GM18870 (cell line): ENCODE measurements around the gene TM7SF3.
"Not testable (repeated sequence)": the region's sequence is repeated elsewhere in the genome, so short reads cannot be mapped to it uniquely, and the experiment has no call there.

Experiments used
- ATAC-seq: cut with Tn5 transposase; IDR thresholded peaks from one replicate; pipeline ENCODE4 v1.9.1; 2021; ENCODE audit warnings: moderate library complexity; ENCODE audit not compliant: unreplicated experiment

The TM7SF3 gene

GRCh38 chr12:26982866-26983265 is 31.3 kb downstream of the TM7SF3 start:
- no peak for ATAC-seq

GRCh38 chr12:26979733-26980132 is 34.5 kb downstream of the TM7SF3 start:
- no peak for ATAC-seq

GRCh38 chr12:26978801-26979200 is 35.4 kb downstream of the TM7SF3 start:
- no peak for ATAC-seq

GRCh38 chr12:26976687-26977086 is 37.5 kb downstream of the TM7SF3 start:
- ATAC-seq = no peak

GRCh38 chr12:26971963-26972362 is 42.2 kb downstream of the TM7SF3 start:
- ATAC-seq = peak; percentile 84

GRCh38 chr12:26970136-26970535 is 44.0 kb downstream of the TM7SF3 start:
- ATAC-seq = no peak

GRCh38 chr12:26966842-26967241 is 47.3 kb downstream of the TM7SF3 start:
- ATAC-seq = no peak

GRCh38 chr12:26963413-26963812 is 50.8 kb downstream of the TM7SF3 start:
- ATAC-seq = no peak

- ATAC-seq = no peak
Observed at GRCh38 chr12:26961803-26962202, 52.4 kb downstream of the TM7SF3 start.

- not testable (repeated sequence) for ATAC-seq
Observed at GRCh38 chr12:26961391-26961790, 52.8 kb downstream of the TM7SF3 start.

GRCh38 chr12:26954027-26954426 is 60.2 kb downstream of the TM7SF3 start:
- no peak for ATAC-seq

- no peak for ATAC-seq
Observed at GRCh38 chr12:26953447-26953846, 60.7 kb downstream of the TM7SF3 start.

GRCh38 chr12:26948309-26948708 is 65.9 kb downstream of the TM7SF3 start:
- ATAC-seq = no peak

GRCh38 chr12:26941215-26941594 is 73.0 kb downstream of the TM7SF3 start:
- no peak for ATAC-seq

- no peak for ATAC-seq
Observed at GRCh38 chr12:26940516-26941214, 73.5 kb downstream of the TM7SF3 start.

- ATAC-seq = no peak
Observed at GRCh38 chr12:26939953-26940352, 74.2 kb downstream of the TM7SF3 start.

GRCh38 chr12:26939192-26939832 is 74.9 kb downstream of the TM7SF3 start:
- ATAC-seq = no peak

GRCh38 chr12:26938701-26939062 is 75.5 kb downstream of the TM7SF3 start:
- ATAC-seq = no peak

GRCh38 chr12:26937863-26938700 is 76.1 kb downstream of the TM7SF3 start, which contains the start of the genes FGFR1OP2 and INTS13:
TSS of gene FGFR1OP2 (plus strand) at chr12:26938470. CDS start at chr12:26954159, 15,689 bp downstream.
TSS of gene INTS13 (minus strand) at chr12:26937981. CDS start at chr12:26936803, 1,178 bp downstream.
- peak; percentile 67 for ATAC-seq

GRCh38 chr12:26937443-26937862 is 76.7 kb downstream of the TM7SF3 start:
- ATAC-seq = no peak

- ATAC-seq = no peak
Observed at GRCh38 chr12:26936559-26937442, 77.4 kb downstream of the TM7SF3 start.
